Lung microvascular endothelial cell (primary cell): Measurements from ENCODE around the gene AGXT2. TPM values are rescaled to one million over a fixed set of nuclear protein-coding genes. Genes with fewer than 3 reads are reported as not detected.
"Not testable (repeated sequence)": the region's sequence is repeated elsewhere in the genome, so short reads cannot be mapped to it uniquely, and the experiment has no call there.

Experiments used
- DNase-seq, 2 donors: peaks; one replicate each; pipeline versions ENCODE4 v3.0.0 to v3.0.0-alpha.2; 2010; ENCODE audit warnings: low read depth in 2 of 2
- total RNA-seq: library from RNA; depleted of rRNA; stranded (reverse); fragments of >200 nt; gene quantifications from 2 replicates; pipeline ENCODE4 v1.2.1, GENCODE V29; 2014

AGXT2 gene
- total RNA-seq, 1 donor from 2014 or later: not detected

DNA sequence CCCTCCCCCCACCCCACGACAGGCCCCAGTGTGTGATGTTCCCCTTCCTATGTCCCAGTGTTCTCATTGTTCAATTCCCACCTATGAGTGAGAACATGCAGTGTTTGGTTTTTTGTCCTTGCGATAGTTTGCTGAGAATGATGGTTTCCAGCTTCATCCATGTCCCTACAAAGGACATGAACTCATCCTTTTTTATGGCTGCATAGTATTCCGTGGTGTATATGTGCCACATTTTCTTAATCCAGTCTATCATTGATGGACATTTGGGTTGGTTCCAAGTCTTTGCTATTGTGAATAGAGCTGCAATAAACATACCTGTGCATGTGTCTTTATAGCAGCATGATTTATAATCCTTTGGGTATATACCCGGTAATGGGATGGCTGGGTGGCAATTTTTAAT lies 76.1 kb downstream of the AGXT2 start:
- DNase-seq: not testable (repeated sequence)

DNA sequence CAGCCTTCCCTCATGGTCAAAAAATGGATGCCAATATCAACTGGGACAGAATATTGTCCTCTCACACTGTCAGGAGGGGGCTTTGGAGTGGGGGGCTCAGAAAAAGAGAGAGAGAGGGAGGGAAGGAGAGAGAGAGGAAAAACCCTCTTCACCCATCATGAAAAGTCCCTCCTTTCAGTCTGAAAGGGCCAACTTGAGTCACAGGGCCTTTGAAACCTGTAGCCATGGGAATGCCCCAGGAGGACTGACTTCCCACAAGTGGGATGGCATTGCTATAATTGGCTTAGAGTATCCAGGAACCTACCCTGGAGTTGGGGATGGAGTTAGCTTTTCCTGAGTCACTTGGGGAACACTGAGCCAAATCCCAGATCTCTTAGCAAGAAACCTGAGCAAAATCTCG lies 77.2 kb downstream of the AGXT2 start:
- no peak for DNase-seq

DNA sequence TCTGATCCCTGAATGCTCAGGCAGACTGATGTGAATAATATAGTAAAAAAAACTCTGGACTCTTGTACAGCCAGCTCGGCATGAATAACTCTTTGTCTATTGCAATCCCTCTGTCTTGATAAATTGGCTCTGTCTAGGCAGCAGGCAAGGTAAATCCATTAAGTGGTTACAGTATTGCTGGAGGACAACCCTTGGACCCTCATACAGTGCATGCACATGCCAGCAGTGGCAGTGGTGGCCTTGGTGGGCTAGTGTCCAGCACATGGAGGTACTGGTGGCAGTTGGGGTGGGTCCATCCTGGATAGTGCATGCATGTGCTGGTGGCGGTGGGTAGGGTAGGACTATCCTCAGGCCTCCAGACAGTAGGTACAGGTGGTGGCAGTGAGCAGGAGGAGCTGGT lies 79.5 kb downstream of the AGXT2 start:
- DNase-seq: no peak

DNA sequence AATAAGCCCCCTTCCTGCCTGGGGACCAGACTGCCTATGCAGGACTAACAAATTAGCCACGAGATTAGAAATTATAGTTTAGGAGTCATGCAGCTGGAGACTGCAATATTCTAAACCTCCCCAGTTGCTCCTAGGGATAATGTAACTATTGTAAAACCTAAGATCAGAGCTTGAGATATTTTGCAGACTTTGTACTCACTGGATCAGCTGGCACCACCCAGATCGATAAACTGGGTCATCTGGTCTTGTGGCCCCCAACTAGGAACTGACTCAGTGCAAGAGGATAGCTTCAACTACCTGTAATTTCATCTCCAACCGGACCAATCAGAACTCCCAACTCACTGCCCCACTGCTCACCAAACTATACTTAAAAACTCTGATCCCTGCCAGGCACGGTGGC lies 80.2 kb downstream of the AGXT2 start:
- no peak for DNase-seq

DNA sequence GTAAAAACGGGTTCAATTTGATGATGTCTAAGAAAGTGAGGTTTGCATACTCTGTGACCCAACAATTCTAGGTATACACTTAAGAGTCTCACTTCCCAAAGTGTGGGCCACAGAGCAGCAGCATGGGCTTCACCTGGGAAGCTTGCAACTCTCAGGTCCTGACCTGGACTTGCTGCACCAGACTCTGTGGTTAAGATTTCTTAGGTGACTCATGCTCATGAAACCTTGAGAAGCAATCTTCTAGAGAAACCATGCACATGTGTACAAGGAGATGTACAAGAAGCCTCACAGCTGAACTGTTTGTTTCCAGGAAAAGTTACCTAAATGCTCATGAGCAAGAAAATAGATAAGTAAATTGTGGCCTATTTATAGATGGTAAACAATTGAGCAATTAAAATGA lies 88.4 kb downstream of the AGXT2 start:
- DNase-seq: peak in 1 of 2 donors; percentile 11

DNA sequence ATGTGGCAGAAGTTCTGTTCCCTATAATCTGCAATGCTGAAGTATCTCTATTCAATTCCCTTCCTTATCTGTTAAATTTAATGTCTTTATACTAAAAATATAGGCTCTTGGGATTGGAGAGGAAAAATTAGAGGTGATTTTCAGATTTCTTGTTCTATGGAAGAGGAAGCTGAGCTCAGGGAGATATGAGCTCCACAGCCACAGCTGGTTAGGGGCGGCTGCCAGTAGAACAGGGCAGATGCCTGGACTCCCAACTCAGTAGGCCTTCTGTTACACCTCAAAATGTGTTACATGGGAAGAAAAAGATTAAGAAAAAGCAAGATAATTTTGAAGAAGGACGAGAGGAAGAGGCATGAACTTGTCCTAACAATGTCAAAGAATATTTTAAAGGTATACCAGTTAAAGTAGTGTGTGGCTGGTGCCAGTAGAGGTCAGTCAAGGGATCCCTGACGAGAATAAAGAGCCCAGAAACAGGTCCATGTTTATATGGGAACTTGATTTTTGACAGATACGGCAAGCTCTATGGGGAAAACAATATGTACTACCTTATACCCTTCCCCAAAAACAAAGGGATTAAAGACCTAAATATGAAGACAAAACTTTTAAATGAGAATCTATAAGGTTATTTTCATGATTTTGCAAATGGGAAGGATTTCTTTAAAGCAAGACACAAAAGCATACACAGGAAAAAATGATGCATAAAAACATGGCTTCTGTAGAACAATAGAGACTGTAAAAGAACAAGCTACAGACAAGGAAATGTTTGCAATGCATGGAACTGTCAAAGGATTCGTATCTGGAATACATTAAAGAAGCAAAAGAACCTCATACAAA lies 89.7 kb downstream of the AGXT2 start:
- DNase-seq: peak; percentile 38 to 51

DNA sequence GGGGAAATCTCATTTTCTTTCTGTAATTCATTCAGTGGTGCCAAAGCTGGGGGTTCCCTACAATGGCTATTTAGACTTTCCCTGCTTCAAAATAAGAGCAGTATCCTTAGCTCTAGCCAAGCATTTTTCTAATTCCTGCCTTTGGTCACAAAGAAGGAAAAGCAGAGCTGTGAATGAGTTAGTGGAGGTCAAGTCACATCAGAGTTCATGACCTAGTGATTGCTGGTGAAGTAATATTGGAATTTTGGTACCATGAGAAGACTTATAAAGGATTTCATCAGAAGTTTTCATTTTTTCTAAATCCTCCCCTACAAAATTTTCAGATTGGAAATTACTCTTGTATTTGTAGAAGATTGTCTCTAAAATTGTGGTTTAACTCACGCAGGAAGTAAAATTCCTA lies 90.4 kb downstream of the AGXT2 start:
- no peak for DNase-seq

Other genes with a start within 250 kb of the AGXT2 start
- gene TTC23L, start 208.8 kb downstream of the AGXT2 start, total RNA-seq: under 0.01 TPM in 1 of 2 replicates, not detected in the other
- gene RAD1, start 132.4 kb downstream of the AGXT2 start, total RNA-seq: 23.1 and 27.6 TPM in 2 replicates
- gene BRIX1, start 132.2 kb downstream of the AGXT2 start, total RNA-seq: 17.0 and 21.8 TPM in 2 replicates
- gene DNAJC21, start 118.4 kb downstream of the AGXT2 start, total RNA-seq: 15.9 and 22.8 TPM in 2 replicates
- gene PRLR, start 182.5 kb upstream of the AGXT2 start, total RNA-seq: not detected in 2 replicates